OCI-LY7 (cell line): ENCODE results near the gene CDHR5. TPM values are rescaled to one million over a fixed set of nuclear protein-coding genes. Genes with fewer than 3 reads are reported as not detected.

Source experiments
- BruUV-seq: library from RNA; stranded (reverse); fragments of 400-500 nt; replicated peaks from 2 replicates; lab custom pipeline; 2021; lab: Mats Ljungman, UMichigan
- CTCF ChIA-PET: fragments of 300-600 bp; sonication (Branson Sonifier 250); formaldehyde crosslinking; loops from one replicate; lab custom pipeline; 2022; ENCODE audit warnings: antibody characterized with exemption; ENCODE audit not compliant: unreplicated experiment; lab: Charles Lee
- POLR2A ChIA-PET: fragments of 300-600 bp; sonication (Branson Sonifier 250); formaldehyde crosslinking; loops from one replicate; lab custom pipeline; 2022; ENCODE audit warnings: antibody characterized with exemption; lab: Charles Lee
- DNase-seq: peaks from one replicate; pipeline ENCODE4 v3.0.0-alpha.2; 2015; ENCODE audit warnings: low spot score
- H2AFZ ChIP-seq: fragments of 200-600 bp; sonication (generic), shearing (Covaris generic); 2 replicates; pipeline ENCODE4 v1.6.1; 2014; ENCODE audit warnings: mild to moderate bottlenecking, antibody characterized with exemption, low read length, moderate library complexity
- H3K27ac ChIP-seq: fragments of 200-600 bp; sonication (generic); 2 replicates; pipeline ENCODE4 v1.5.1; 2014; ENCODE audit warnings: mixed run types, low read depth, mild to moderate bottlenecking, moderate library complexity, low read length, inconsistent platforms; ENCODE audit not compliant: poor library complexity, severe bottlenecking
- H3K36me3 ChIP-seq: fragments of 200-600 bp; sonication (generic); 2 replicates; pipeline ENCODE4 v1.6.1; 2014; ENCODE audit warnings: mild to moderate bottlenecking, antibody characterized with exemption, low read length, moderate library complexity, mixed read lengths; ENCODE audit not compliant: insufficient read depth
- H3K4me1 ChIP-seq: fragments of 200-600 bp; sonication (generic); 2 replicates; pipeline ENCODE4 v1.5.1; 2014; ENCODE audit warnings: mild to moderate bottlenecking, low read length; ENCODE audit not compliant: insufficient read depth, poor library complexity, severe bottlenecking
- H3K4me2 ChIP-seq: fragments of 200-600 bp; sonication (generic); 2 replicates; pipeline ENCODE4 v1.6.1; 2014; ENCODE audit warnings: mild to moderate bottlenecking, low read length
- H3K4me3 ChIP-seq: fragments of 200-600 bp; sonication (generic); 2 replicates; pipeline ENCODE4 v1.5.1; 2014; ENCODE audit warnings: mild to moderate bottlenecking, low read depth, low read length; ENCODE audit not compliant: poor library complexity, severe bottlenecking
- H3K79me2 ChIP-seq: fragments of 200-600 bp; sonication (generic); 2 replicates; pipeline ENCODE4 v1.6.1; 2016; ENCODE audit warnings: low read depth, mild to moderate bottlenecking, low read length, moderate library complexity, mixed read lengths; ENCODE audit not compliant: insufficient read depth
- H3K9me2 ChIP-seq: fragments of 200-600 bp; sonication (generic); 2 replicates; pipeline ENCODE4 v1.6.1; 2016; ENCODE audit warnings: mild to moderate bottlenecking, low read length, mixed read lengths; ENCODE audit not compliant: insufficient read depth
- H3K9me3 ChIP-seq: fragments of 200-600 bp; sonication (generic); 2 replicates; pipeline ENCODE4 v1.6.1; 2014; ENCODE audit warnings: mild to moderate bottlenecking, mixed run types, low read length, mixed read lengths
- H4K20me1 ChIP-seq: fragments of 200-600 bp; sonication (generic); 2 replicates; pipeline ENCODE4 v1.6.1; 2014; ENCODE audit warnings: mild to moderate bottlenecking, antibody characterized with exemption, low read length, moderate library complexity, mixed read lengths; ENCODE audit not compliant: insufficient read depth
- CTCF ChIP-seq: fragments of 200-600 bp; sonication (generic); conservative IDR thresholded peaks from 2 replicates; pipeline ENCODE4 v1.5.1; 2014; ENCODE audit warnings: mild to moderate bottlenecking, antibody characterized with exemption, low read length, moderate library complexity, mixed read lengths
- EZH2phosphoT487 ChIP-seq: fragments of 200-600 bp; sonication (generic); IDR thresholded peaks from 2 replicates; pipeline ENCODE4 v1.6.1; 2018; ENCODE audit warnings: low read depth, borderline replicate concordance, mild to moderate bottlenecking, mixed run types, antibody characterized with exemption, low read length, moderate library complexity, mixed read lengths
- intact Hi-C: fragments of 100-400 bp; cut with micrococcal nuclease; formaldehyde crosslinking; loops from one replicate; pipeline ENCODE4 v1.10.0; 2022; ENCODE audit not compliant: unreplicated experiment
- total RNA-seq, 2 experiments: library from RNA; depleted of rRNA in 1 of 2; stranded (reverse); fragments of >200 nt in 1 of 2; shearing (Covaris generic) in 1 of 2; gene quantifications; 2 replicates each; pipeline ENCODE4 v1.2.3, GENCODE V29; 2014 to 2022

The CDHR5 gene
- total RNA-seq, 2 experiments from 2014 or later, result not detected

DNA sequence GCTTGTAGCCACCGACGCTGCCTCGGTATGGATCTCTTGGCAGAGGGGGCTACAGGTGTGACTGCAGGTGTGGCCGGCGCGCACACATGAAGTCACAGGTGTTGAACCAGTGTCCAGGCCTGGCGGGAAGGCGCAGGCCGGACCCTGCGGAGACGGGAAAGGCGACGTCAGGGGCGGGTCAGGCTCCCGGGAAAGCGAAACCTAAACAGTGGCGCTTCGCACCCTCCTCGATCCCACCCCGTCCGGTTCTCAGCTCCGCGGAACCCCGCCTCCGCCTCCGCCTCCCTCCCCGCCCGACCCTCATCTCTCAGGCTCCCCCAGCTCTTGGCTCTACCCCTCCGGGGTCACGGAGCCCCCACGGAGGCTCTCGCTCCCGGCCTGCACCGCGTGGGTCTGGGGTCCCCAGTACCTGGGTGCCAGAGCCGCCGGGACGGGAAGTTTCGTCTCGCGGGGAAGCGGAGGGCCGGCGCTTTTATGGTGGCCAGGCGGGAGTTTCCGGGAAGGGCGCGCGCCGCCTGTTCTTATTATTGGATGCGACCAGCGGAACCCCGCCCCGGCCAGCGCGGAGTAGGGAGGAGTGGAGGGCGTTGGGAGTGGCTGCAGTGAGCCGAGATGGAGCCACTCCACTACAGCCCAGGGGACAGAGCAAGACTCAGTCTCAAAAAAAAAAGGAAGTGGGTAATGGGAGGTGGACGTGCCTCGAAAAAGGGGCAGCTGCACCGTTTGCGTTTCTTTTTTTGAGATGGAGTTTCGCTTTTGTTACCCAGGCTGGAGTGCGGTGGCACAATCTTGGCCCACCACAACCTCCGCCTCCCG is 9.0 kb downstream of the CDHR5 start, which contains the start of gene IRF7:
IRF7 (minus strand) TSS at position 447 of the 816 bp plus-strand sequence. CDS start 586 bp downstream, outside the sequence.
- no peaks in the 10 kb centered on the region for H3K9me2 ChIP-seq
- POLR2A ChIA-PET, result interaction anchor here (0.6 kb wide), 2 partner anchors 150 to 835 kb away, joined by 3 to 4 read pairs; no protein-coding TSS in a partner anchor
- H3K4me1 ChIP-seq, result peaks cover 19% of the 10 kb centered on the region
- TF ChIP-seq CTCF (no peak), EZH2phosphoT487 (no peak)
- CTCF ChIA-PET, result no interaction called here
- no peaks in the 10 kb centered on the region for H3K9me3 ChIP-seq
- 0 out of 2 replicates have a peak, but pooled peaks cover 3% of the 10 kb centered on the region for H4K20me1 ChIP-seq
- H3K4me2 ChIP-seq, result peak within 1 kb of the TSS; percentile 70
- peaks cover 27% of the 10 kb centered on the region for H3K36me3 ChIP-seq
- BruUV-seq, result no TSS peak
- H3K79me2 ChIP-seq, result no peaks in the 10 kb centered on the region
- peak; percentile 91 for DNase-seq
- H2AFZ ChIP-seq, result no peak within 1 kb of the TSS; the same call in 1 of the 2 replicates
- peak within 1 kb of the TSS; percentile 65 for H3K4me3 ChIP-seq
- intact Hi-C loops, result loop anchor here (5.0 kb wide), 1 partner anchor 38 kb away; the partner anchor contains the start of gene PHRF1
- peak within 1 kb of the TSS; percentile 59 for H3K27ac ChIP-seq

- POLR2A ChIA-PET, result interaction anchor here (0.6 kb wide), 1 partner anchor 149 kb away, joined by 4 read pairs; no protein-coding TSS in a partner anchor
- H2AFZ ChIP-seq, result no peak overlapping the region
- H3K9me2 ChIP-seq, result no peaks in the 10 kb centered on the region
- no TSS peak for BruUV-seq
- peak overlapping the region; percentile 59 for H3K27ac ChIP-seq
- no peaks in the 10 kb centered on the region for H3K9me3 ChIP-seq
- peak overlapping the region; percentile 65 for H3K4me3 ChIP-seq
- 0 out of 2 replicates have a peak, but pooled peaks cover 3% of the 10 kb centered on the region for H4K20me1 ChIP-seq
- CTCF ChIA-PET, result no interaction called here
- H3K36me3 ChIP-seq, result peaks cover 35% of the 10 kb centered on the region
- TF ChIP-seq CTCF (no peak), EZH2phosphoT487 (no peak)
- peaks cover 19% of the 10 kb centered on the region for H3K4me1 ChIP-seq
- DNase-seq, result no peak
- no peaks in the 10 kb centered on the region for H3K79me2 ChIP-seq
- H3K4me2 ChIP-seq, result peak overlapping the region; percentile 70
- intact Hi-C loops, result loop anchor here (5.0 kb wide), 1 partner anchor 38 kb away; the partner anchor contains the start of gene PHRF1
These were observed 9.9 kb downstream of the CDHR5 start for GRCh38 chr11:614623-615503.
